Measurements from ENCODE around the gene MAOA. TPM values are rescaled to one million over a fixed set of nuclear protein-coding genes. Genes with fewer than 3 reads are reported as not detected.

MAOA gene
- total and polyA plus RNA-seq, 9 of the 15 experiments (the other 6 are each of a cell fraction or from before 2014, with no cell fraction given), result 0.68 to 2.7 (median 1.9) TPM

- H3K36me3 ChIP-seq (ENCODE audit: control insufficient read depth, insufficient read depth, low read length), result no peaks in the 10 kb centered on the region
- H4K20me1 ChIP-seq (replicated peaks; ENCODE audit: control insufficient read depth, insufficient read depth, low read length), result no peaks in the 10 kb centered on the region
- no peaks in the 10 kb centered on the region for H3K9me1 ChIP-seq (ENCODE audit: control insufficient read depth, insufficient read depth, low read length)
- H3K9ac ChIP-seq (ENCODE audit: insufficient read depth in 1 of 2, low read depth in 2 of 2, low read length in 2 of 2), result no peak overlapping the region
- in situ Hi-C loops (cut with MboI), result no loop called here
- ATAC-seq (no peak), DNase-seq (ENCODE audit: extremely low read depth in 1 of 4, low spot score in 3 of 4) (no peak), FAIRE-seq (no peak)
- no peaks in the 10 kb centered on the region for H3K4me1 ChIP-seq (replicated peaks in 1 of 2; ENCODE audit: control insufficient read depth in 2 of 2, insufficient read depth in 2 of 2, low read length in 2 of 2)
- no peak overlapping the region for H2AFZ ChIP-seq (ENCODE audit: low read depth, low read length)
- TF ChIP-seq, protein P1, sequence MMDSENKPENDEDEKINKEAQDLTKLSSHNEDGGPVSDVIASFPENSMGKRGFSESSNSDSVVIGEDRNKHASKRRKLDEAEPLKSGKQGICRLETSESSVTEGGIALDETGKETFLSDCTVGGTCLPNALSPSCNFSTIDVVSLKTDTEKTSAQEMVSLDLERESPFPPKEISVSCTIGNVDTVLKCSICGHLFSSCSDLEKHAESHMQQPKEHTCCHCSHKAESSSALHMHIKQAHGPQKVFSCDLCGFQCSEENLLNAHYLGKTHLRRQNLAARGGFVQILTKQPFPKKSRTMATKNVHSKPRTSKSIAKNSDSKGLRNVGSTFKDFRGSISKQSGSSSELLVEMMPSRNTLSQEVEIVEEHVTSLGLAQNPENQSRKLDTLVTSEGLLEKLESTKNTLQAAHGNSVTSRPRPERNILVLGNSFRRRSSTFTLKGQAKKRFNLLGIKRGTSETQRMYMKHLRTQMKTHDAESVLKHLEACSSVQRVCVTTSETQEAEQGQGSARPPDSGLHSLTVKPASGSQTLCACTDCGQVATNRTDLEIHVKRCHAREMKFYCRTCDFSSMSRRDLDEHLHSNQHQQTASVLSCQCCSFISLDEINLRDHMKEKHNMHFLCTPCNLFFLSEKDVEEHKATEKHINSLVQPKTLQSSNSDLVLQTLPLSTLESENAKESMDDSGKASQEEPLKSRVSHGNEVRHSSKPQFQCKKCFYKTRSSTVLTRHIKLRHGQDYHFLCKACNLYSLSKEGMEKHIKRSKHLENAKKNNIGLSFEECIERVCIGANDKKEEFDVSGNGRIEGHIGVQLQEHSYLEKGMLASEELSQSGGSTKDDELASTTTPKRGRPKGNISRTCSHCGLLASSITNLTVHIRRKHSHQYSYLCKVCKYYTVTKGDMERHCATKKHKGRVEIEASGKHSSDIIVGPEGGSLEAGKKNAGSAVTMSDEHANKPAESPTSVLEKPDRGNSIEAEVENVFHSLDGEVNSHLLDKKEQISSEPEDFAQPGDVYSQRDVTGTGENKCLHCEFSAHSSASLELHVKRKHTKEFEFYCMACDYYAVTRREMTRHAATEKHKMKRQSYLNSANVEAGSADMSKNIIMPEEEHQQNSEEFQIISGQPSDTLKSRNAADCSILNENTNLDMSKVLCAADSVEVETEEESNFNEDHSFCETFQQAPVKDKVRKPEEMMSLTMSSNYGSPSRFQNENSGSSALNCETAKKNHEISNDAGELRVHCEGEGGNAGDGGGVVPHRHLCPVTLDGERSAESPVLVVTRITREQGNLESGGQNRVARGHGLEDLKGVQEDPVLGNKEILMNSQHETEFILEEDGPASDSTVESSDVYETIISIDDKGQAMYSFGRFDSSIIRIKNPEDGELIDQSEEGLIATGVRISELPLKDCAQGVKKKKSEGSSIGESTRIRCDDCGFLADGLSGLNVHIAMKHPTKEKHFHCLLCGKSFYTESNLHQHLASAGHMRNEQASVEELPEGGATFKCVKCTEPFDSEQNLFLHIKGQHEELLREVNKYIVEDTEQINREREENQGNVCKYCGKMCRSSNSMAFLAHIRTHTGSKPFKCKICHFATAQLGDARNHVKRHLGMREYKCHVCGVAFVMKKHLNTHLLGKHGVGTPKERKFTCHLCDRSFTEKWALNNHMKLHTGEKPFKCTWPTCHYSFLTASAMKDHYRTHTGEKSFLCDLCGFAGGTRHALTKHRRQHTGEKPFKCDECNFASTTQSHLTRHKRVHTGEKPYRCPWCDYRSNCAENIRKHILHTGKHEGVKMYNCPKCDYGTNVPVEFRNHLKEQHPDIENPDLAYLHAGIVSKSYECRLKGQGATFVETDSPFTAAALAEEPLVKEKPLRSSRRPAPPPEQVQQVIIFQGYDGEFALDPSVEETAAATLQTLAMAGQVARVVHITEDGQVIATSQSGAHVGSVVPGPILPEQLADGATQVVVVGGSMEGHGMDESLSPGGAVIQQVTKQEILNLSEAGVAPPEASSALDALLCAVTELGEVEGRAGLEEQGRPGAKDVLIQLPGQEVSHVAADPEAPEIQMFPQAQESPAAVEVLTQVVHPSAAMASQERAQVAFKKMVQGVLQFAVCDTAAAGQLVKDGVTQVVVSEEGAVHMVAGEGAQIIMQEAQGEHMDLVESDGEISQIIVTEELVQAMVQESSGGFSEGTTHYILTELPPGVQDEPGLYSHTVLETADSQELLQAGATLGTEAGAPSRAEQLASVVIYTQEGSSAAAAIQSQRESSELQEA (IDR thresholded peaks at IDR 0.05; ENCODE audit: low read depth), result no peak
- TF ChIP-seq RBM22 (IDR thresholded peaks at IDR 0.05; ENCODE audit: low read depth, low read length, poor library complexity, severe bottlenecking) (no peak), ZNF77 (CRISPR knock-in tag; IDR thresholded peaks at IDR 0.05) (no peak), TAF1 (IDR thresholded peaks at IDR 0.05; ENCODE audit: control insufficient read depth, extremely low read depth, insufficient read depth, low read length, severe bottlenecking) (no peak), FOXA1 (IDR thresholded peaks at IDR 0.05; ENCODE audit: borderline replicate concordance) (no peak), PTRF (tag; IDR thresholded peaks at IDR 0.05) (no peak)
- TF ChIP-seq, protein P2, sequence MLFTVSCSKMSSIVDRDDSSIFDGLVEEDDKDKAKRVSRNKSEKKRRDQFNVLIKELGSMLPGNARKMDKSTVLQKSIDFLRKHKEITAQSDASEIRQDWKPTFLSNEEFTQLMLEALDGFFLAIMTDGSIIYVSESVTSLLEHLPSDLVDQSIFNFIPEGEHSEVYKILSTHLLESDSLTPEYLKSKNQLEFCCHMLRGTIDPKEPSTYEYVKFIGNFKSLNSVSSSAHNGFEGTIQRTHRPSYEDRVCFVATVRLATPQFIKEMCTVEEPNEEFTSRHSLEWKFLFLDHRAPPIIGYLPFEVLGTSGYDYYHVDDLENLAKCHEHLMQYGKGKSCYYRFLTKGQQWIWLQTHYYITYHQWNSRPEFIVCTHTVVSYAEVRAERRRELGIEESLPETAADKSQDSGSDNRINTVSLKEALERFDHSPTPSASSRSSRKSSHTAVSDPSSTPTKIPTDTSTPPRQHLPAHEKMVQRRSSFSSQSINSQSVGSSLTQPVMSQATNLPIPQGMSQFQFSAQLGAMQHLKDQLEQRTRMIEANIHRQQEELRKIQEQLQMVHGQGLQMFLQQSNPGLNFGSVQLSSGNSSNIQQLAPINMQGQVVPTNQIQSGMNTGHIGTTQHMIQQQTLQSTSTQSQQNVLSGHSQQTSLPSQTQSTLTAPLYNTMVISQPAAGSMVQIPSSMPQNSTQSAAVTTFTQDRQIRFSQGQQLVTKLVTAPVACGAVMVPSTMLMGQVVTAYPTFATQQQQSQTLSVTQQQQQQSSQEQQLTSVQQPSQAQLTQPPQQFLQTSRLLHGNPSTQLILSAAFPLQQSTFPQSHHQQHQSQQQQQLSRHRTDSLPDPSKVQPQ (CRISPR knock-in tag; IDR thresholded peaks at IDR 0.05; ENCODE audit: borderline replicate concordance), result no peak
- no peaks in the 10 kb centered on the region for H3K9me3 ChIP-seq (replicated peaks; ENCODE audit: control insufficient read depth, insufficient read depth, low read depth, low read length)
- intact Hi-C loops (cut with micrococcal nuclease), result no loop called here
- H3K27me3 ChIP-seq (ENCODE audit: control insufficient read depth in 2 of 2, insufficient read depth in 2 of 2, low read length in 2 of 2), result no peaks in the 10 kb centered on the region
- no TSS peak for BruUV-seq (replicated peaks)
- WGBS (ENCODE audit: insufficient coverage, low coverage, missing lambda C conversion rate), result 0% methylated on average over 1 of the region's 1 CpG
- no peak overlapping the region for H3K4me2 ChIP-seq (ENCODE audit: insufficient read depth, low read length)
- POLR2A ChIA-PET, result no interaction called here
- H3K4me3 ChIP-seq, result no peak overlapping the region
- no peak overlapping the region for H3K27ac ChIP-seq (ENCODE audit: extremely low read depth, low read depth, low read length)
- CTCF ChIA-PET (ENCODE audit: low intra/inter-chr PET ratio), result no interaction called here
- H3K79me2 ChIP-seq (ENCODE audit: control insufficient read depth, insufficient read depth, low read length), result no peaks in the 10 kb centered on the region
These were observed 64.9 kb downstream of the MAOA start for GRCh38 chrX:43720961-43721360.
